ENCODE data around the gene LPAR1. TPM values are rescaled to one million over a fixed set of nuclear protein-coding genes. Genes with fewer than 3 reads are reported as not detected.

The LPAR1 gene
- total RNA-seq, 1 donor from 2014 or later = 36.0 TPM

GRCh38 chr9:111056538-111056937 is 18.3 kb upstream of the LPAR1 start:
- H3K27me3 Mint-ChIP-seq (ENCODE audit: insufficient read depth, low read depth) = peaks cover 11% of the 10 kb centered on the region

DNA sequence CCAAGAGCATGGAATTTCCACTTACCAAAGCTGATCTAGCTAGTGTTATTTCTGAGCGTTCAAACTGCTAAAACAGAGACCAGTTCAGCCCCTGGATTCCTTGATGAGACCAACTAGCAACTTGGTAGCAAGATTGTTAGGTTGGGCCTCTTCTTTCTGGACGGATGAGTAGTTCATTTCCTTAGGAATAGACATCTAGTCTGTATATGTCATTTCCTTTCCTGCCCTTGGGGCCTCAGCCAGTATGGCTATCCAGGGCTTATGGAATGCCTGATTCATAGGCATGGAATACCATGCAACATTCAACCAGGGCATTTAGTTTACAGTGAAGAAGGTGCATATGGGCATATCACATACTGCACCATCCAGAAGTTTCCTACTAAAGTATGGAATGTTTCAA is 14.5 kb upstream of the LPAR1 start:
- no peaks in the 10 kb centered on the region for H3K27me3 ChIP-seq
- Mint-ChIP-seq H3K4me1 (no peaks in the 10 kb centered on the region), H3K9me3 (peaks cover 4% of the 10 kb centered on the region), H3K27me3 (ENCODE audit: insufficient read depth, low read depth) (peaks cover 7% of the 10 kb centered on the region), H3K36me3 (no peaks in the 10 kb centered on the region), H3K27ac (no peak overlapping the region), H3K4me3 (no peak overlapping the region)
- TF ChIP-seq EZH2 (IDR thresholded peaks at IDR 0.05) (no peak), CTCF (IDR thresholded peaks at IDR 0.05) (no peak), EZH2phosphoT487 (IDR thresholded peaks at IDR 0.05) (no peak)
- DNase-seq (ENCODE audit: low spot score) = no peak
- H3K27ac ChIP-seq = no peak overlapping the region
- no peaks in the 10 kb centered on the region for H3K4me1 ChIP-seq
- H3K4me2 ChIP-seq = no peak overlapping the region
- no peaks in the 10 kb centered on the region for H3K36me3 ChIP-seq
- H3K9ac ChIP-seq = no peak overlapping the region
- no peaks in the 10 kb centered on the region for H3K79me2 ChIP-seq (ENCODE audit: low read depth)
- no peaks in the 10 kb centered on the region for H3K9me3 ChIP-seq (ENCODE audit: low read depth)
- H3K4me3 ChIP-seq = no peak overlapping the region
- H4K20me1 ChIP-seq (ENCODE audit: low read depth) = no peaks in the 10 kb centered on the region
- no peaks in the 10 kb centered on the region for H3F3A ChIP-seq (ENCODE audit: low read depth)
- H2AFZ ChIP-seq (replicated peaks) = no peak overlapping the region

More at GRCh38 chr9:111056538-111056937, 18.3 kb upstream of the LPAR1 start:
- Mint-ChIP-seq H3K36me3 (no peaks in the 10 kb centered on the region), H3K9me3 (peaks cover 7% of the 10 kb centered on the region), H3K27ac (no peak overlapping the region), H3K4me1 (no peaks in the 10 kb centered on the region), H3K4me3 (no peak overlapping the region)
- Histone ChIP-seq H3K4me2 (no peak overlapping the region), H4K20me1 (ENCODE audit: low read depth) (no peaks in the 10 kb centered on the region), H3K36me3 (no peaks in the 10 kb centered on the region), H3K9me3 (ENCODE audit: low read depth) (no peaks in the 10 kb centered on the region), H3K27ac (no peak overlapping the region), H3K27me3 (no peaks in the 10 kb centered on the region), H3K79me2 (ENCODE audit: low read depth) (no peaks in the 10 kb centered on the region), H3K4me3 (no peak overlapping the region), H3K9ac (no peak overlapping the region), H3F3A (ENCODE audit: low read depth) (no peaks in the 10 kb centered on the region), H3K4me1 (no peaks in the 10 kb centered on the region), H2AFZ (replicated peaks) (no peak overlapping the region)
- no peak for DNase-seq (ENCODE audit: low spot score)
- TF ChIP-seq CTCF (IDR thresholded peaks at IDR 0.05) = no peak
- no peak for TF ChIP-seq EZH2 (IDR thresholded peaks at IDR 0.05)
- TF ChIP-seq EZH2phosphoT487 (IDR thresholded peaks at IDR 0.05) = no peak

DNA sequence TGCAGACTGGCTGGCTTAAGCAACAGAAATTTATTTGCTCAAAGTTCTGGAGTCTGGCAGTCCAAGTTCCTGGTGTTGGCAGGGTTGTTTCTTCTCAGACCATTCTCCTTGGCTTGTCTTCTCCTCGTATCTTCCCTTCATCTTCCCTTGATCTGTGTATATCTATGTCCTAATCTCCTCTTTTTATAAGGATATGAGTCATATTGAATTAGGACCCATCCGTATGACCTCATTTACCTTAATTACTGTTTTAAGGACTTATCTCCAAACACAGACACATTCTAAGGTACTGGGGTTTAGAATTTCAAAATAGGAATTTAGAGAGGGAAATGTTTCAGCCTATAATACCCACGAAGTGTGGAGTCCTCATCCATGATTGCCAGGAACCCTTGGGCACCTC is 13.1 kb upstream of the LPAR1 start:
- H3K4me1 ChIP-seq = no peaks in the 10 kb centered on the region
- H3K4me3 ChIP-seq = no peak overlapping the region
- H3K9ac ChIP-seq = no peak overlapping the region
- TF ChIP-seq EZH2 (IDR thresholded peaks at IDR 0.05) = no peak
- no peak for TF ChIP-seq EZH2phosphoT487 (IDR thresholded peaks at IDR 0.05)
- no peak for TF ChIP-seq CTCF (IDR thresholded peaks at IDR 0.05)
- no peaks in the 10 kb centered on the region for H3K36me3 ChIP-seq
- Mint-ChIP-seq H3K36me3 (peaks cover 2% of the 10 kb centered on the region), H3K27ac (no peak overlapping the region), H3K27me3 (ENCODE audit: insufficient read depth, low read depth) (peaks cover 7% of the 10 kb centered on the region), H3K4me1 (no peaks in the 10 kb centered on the region), H3K4me3 (no peak overlapping the region), H3K9me3 (peaks cover 6% of the 10 kb centered on the region)
- no peaks in the 10 kb centered on the region for H3F3A ChIP-seq (ENCODE audit: low read depth)
- no peaks in the 10 kb centered on the region for H3K9me3 ChIP-seq (ENCODE audit: low read depth)
- H3K27ac ChIP-seq = no peak overlapping the region
- H4K20me1 ChIP-seq (ENCODE audit: low read depth) = no peaks in the 10 kb centered on the region
- H3K4me2 ChIP-seq = no peak overlapping the region
- no peaks in the 10 kb centered on the region for H3K27me3 ChIP-seq
- no peak for DNase-seq (ENCODE audit: low spot score)
- H3K79me2 ChIP-seq (ENCODE audit: low read depth) = no peaks in the 10 kb centered on the region
- no peak overlapping the region for H2AFZ ChIP-seq (replicated peaks)
